GM21529 (cell line): ENCODE measurements around the gene G6PC1.

Experiments used
- ATAC-seq: cut with Tn5 transposase; IDR thresholded peaks from one replicate; pipeline ENCODE4 v1.9.1; 2021; ENCODE audit not compliant: unreplicated experiment

The G6PC1 gene

DNA sequence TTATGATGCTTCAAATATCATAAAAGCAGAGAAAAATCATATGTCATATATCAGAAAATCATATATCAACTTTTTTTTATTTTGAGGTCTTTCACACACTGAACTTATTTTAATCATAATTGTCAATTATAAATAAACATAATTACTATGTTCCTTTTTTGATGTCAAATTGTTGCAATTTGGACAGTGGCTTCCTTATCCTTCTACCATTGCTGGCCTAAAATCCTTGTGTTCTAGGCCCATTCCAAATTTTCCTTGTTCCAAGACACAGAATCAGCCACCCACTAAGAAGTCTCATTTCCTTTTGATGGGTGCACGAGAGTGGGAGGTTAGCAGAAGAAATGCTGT is 28.9 kb downstream of the G6PC1 start:
- ATAC-seq: no peak

DNA sequence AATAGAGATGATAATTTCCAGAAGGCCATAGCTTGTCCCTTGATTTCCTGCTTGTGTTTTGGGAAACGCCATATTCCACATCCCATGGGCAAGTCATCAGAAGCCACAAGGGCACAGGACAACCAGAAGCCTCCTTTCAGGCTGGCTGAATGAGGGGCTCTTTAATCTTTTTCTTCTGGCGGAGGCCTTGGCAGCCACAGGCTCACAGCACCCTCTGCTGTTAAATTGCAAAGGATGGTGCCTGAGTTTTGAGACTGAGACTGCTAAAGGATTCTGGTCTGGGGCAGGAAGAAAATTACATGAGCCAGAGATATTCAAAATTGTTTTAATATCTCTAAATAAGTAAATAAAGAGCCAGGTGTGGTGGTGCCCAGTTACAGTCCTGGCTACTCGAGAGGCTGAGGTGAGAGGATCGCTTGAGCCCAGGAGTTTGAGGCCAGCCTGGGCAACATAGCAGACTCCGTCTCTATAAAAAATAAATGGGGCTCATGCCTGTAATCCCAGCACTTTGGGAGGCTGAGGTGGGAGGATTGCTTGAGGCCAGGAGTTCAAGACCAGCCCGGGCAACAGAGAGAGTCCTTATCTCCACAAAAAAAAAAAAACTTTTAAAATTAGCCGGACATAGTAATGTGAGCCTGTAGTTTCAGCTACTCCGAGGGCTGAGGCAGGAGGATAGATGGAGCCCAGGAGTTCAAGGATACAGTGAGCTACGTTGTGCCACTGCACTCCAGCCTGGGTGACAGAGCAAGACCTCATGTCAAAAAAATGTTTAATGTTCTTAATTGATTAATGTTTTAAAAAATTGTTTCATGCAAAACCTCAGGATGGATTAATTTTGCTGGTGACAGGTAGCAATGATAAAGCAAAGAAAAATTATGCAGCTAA is 37.4 kb downstream of the G6PC1 start:
- no peak for ATAC-seq

DNA sequence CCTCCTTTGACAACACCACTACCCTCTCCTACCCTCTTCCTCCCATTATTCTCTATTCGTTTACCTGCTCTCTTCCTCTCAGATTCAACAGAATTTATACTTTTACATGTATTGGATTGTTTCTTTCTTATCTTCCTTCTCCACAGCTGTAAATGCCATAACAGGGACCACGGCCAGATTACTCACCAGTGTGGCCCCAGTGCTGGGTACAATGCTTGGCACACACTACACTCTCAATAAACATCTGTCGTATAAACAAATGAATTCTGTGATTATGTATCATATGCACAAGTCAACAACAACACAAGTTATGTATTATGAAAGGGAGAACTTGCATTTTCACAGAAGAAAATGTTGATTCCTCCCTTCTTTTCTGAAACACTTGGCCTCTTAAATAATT is 43.6 kb downstream of the G6PC1 start:
- ATAC-seq: no peak

DNA sequence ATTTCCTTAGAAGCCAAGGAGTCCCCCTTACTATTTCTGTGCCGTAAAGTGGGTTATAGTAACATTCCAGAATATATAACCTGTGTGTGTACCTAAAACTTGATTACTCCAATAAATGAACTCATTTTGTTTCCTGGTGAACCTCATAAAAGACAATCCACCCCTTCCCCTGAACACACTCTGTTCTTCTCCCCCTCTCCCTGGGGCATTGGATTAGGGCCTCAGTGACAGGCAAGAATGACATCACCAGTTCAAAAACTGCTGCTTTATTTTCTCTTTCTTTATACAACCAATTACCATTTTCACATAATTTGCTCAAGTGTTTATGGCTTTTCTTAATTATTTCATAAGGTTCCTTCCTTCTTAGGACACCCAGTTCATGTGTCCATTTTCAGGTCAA is 46.2 kb downstream of the G6PC1 start:
- no peak for ATAC-seq

DNA sequence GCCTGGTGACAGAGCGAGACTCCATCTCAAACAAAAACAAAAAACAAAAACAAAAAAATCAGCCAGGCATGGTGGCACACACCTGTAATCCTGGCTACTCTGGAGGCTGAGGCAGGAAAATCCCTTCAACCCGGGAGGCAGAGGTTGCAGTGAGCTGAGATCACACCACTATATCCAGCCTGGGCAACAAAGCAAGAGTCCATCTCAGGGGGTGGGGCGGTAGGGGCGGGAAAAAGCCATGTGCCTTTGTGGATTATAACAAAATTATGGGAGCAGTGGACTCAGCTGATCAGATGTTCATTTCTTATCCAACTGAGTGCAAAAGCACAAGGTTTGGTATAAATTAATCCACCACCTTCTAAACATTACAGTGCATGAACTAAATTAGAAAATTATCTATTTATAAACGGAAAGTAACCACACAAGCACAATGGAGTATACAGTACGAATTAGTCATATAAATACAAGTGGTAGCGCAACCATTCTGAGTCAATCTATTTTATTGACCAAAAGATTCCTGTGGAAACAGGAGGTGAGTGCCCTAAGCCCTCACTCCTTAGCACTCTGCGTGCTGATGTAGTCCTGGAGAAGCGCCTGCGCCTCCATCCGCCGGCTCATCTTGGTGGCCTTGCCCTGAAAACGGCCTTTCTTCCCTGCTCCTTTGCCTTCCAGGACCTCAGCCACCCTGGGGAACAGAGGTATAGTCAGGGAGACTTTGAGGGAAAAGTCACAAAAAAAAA is 49.6 kb downstream of the G6PC1 start:
- no peak for ATAC-seq
